IPS DF 6.9 (cell line): Measurements from ENCODE around the gene SUPT3H.
A peak's percentile ranks its signal among the peaks of the same experiment; 100 is the strongest.

Experiments used
- DNase-seq: peaks from one replicate; pipeline ENCODE4 v3.0.0-alpha.2; 2013; ENCODE audit warnings: low read depth, low spot score
- H3K27ac ChIP-seq: one replicate; pipeline ENCODE4 v1.5.1; 2013; ENCODE audit warnings: low read length, control low read depth
- H3K27me3 ChIP-seq: 2 replicates; pipeline ENCODE4 v1.6.1; 2013; ENCODE audit warnings: mild to moderate bottlenecking, low read length; ENCODE audit not compliant: control insufficient read depth, insufficient read depth
- H3K36me3 ChIP-seq: 2 replicates; pipeline ENCODE4 v1.6.1; 2013; ENCODE audit warnings: low read length; ENCODE audit not compliant: control insufficient read depth, insufficient read depth
- H3K4me1 ChIP-seq: 2 replicates; pipeline ENCODE4 v1.6.1; 2013; ENCODE audit warnings: low read length; ENCODE audit not compliant: control insufficient read depth, insufficient read depth
- H3K4me3 ChIP-seq: 2 replicates; pipeline ENCODE4 v1.5.1; 2013; ENCODE audit warnings: mild to moderate bottlenecking, low read length
- H3K9me3 ChIP-seq: 2 replicates; pipeline ENCODE4 v1.6.1; 2013; ENCODE audit warnings: low read length, inconsistent platforms; ENCODE audit not compliant: control insufficient read depth, insufficient read depth
- WGBS: extraction: QIAGEN DNeasy Blood & Tissue Kit; methylation state at CpG from one replicate; pipeline ENCODE4 v1.1.7; 2013; ENCODE audit warnings: mixed read lengths, missing lambda C conversion rate; ENCODE audit not compliant: insufficient read length, insufficient coverage; 5-methylcytosine and 5-hydroxymethylcytosine counted together

SUPT3H gene

GRCh38 chr6:45388328-45388727, 10.6 kb upstream of the SUPT3H start:
- Histone ChIP-seq H3K9me3 (no peaks in the 10 kb centered on the region), H3K36me3 (no peaks in the 10 kb centered on the region), H3K27ac (no peak overlapping the region), H3K4me1 (no peaks in the 10 kb centered on the region), H3K27me3 (no peaks in the 10 kb centered on the region), H3K4me3 (no peak overlapping the region)
- DNase-seq: no peak
- no CpG with 5 or more reads among the region's 3 CpGs for WGBS

GRCh38 chr6:45387236-45387635, 9.5 kb upstream of the SUPT3H start:
- H3K4me3 ChIP-seq: no peak overlapping the region
- DNase-seq: no peak
- no peaks in the 10 kb centered on the region for H3K9me3 ChIP-seq
- WGBS: no CpG with 5 or more reads among the region's 5 CpGs
- H3K27ac ChIP-seq: no peak overlapping the region
- H3K4me1 ChIP-seq: no peaks in the 10 kb centered on the region
- H3K36me3 ChIP-seq: no peaks in the 10 kb centered on the region
- H3K27me3 ChIP-seq: no peaks in the 10 kb centered on the region

- H3K9me3 ChIP-seq: no peaks in the 10 kb centered on the region
- WGBS: no CpG with 5 or more reads among the region's 3 CpGs
- no peak for DNase-seq
- H3K27me3 ChIP-seq: no peaks in the 10 kb centered on the region
- no peak overlapping the region for H3K4me3 ChIP-seq
- no peak overlapping the region for H3K27ac ChIP-seq
- no peaks in the 10 kb centered on the region for H3K36me3 ChIP-seq
- no peaks in the 10 kb centered on the region for H3K4me1 ChIP-seq
These were observed 8.8 kb upstream of the SUPT3H start for GRCh38 chr6:45386501-45386900.

GRCh38 chr6:45382391-45382790, 4.7 kb upstream of the SUPT3H start:
- no CpG with 5 or more reads among the region's 2 CpGs for WGBS
- H3K36me3 ChIP-seq: no peaks in the 10 kb centered on the region
- DNase-seq: no peak
- no peaks in the 10 kb centered on the region for H3K9me3 ChIP-seq
- H3K27me3 ChIP-seq: no peaks in the 10 kb centered on the region
- H3K4me1 ChIP-seq: no peaks in the 10 kb centered on the region
- H3K4me3 ChIP-seq: no peak overlapping the region
- no peak overlapping the region for H3K27ac ChIP-seq

GRCh38 chr6:45378334-45378926, 696 bp upstream of the SUPT3H start:
- no peak for DNase-seq
- Histone ChIP-seq H3K36me3 (no peaks in the 10 kb centered on the region), H3K27me3 (no peaks in the 10 kb centered on the region), H3K9me3 (no peaks in the 10 kb centered on the region), H3K27ac (no peak overlapping the region), H3K4me3 (peak overlapping the region; percentile 85; the same call in 1 of the 2 replicates), H3K4me1 (no peaks in the 10 kb centered on the region)
- WGBS: no CpG with 5 or more reads among the region's 21 CpGs

- H3K4me3 ChIP-seq: peak overlapping the region; percentile 85; the same call in 1 of the 2 replicates
- no peaks in the 10 kb centered on the region for H3K4me1 ChIP-seq
- DNase-seq: no peak
- no peaks in the 10 kb centered on the region for H3K36me3 ChIP-seq
- WGBS: no CpG with 5 or more reads among the region's 21 CpGs
- no peaks in the 10 kb centered on the region for H3K9me3 ChIP-seq
- no peaks in the 10 kb centered on the region for H3K27me3 ChIP-seq
- no peak overlapping the region for H3K27ac ChIP-seq
These were observed 636 bp downstream of the SUPT3H start for GRCh38 chr6:45377043-45377553.

- Histone ChIP-seq H3K4me3 (peak overlapping the region; percentile 85; the same call in 1 of the 2 replicates), H3K4me1 (no peaks in the 10 kb centered on the region), H3K9me3 (no peaks in the 10 kb centered on the region), H3K27me3 (no peaks in the 10 kb centered on the region), H3K36me3 (no peaks in the 10 kb centered on the region), H3K27ac (no peak overlapping the region)
- 100% methylated on average over 1 of the region's 11 CpGs for WGBS
- DNase-seq: no peak
These were observed 1.3 kb downstream of the SUPT3H start for GRCh38 chr6:45376310-45377042.

- no CpG with 5 or more reads among the region's 3 CpGs for WGBS
- no peak overlapping the region for H3K4me3 ChIP-seq
- no peaks in the 10 kb centered on the region for H3K36me3 ChIP-seq
- no peak overlapping the region for H3K27ac ChIP-seq
- H3K27me3 ChIP-seq: no peaks in the 10 kb centered on the region
- no peak for DNase-seq
- H3K4me1 ChIP-seq: no peaks in the 10 kb centered on the region
- no peaks in the 10 kb centered on the region for H3K9me3 ChIP-seq
These were observed 2.3 kb downstream of the SUPT3H start for GRCh38 chr6:45375449-45375848.

- no peak for DNase-seq
- Histone ChIP-seq H3K9me3 (no peaks in the 10 kb centered on the region), H3K4me3 (no peak overlapping the region), H3K4me1 (no peaks in the 10 kb centered on the region), H3K27ac (no peak overlapping the region), H3K36me3 (no peaks in the 10 kb centered on the region), H3K27me3 (no peaks in the 10 kb centered on the region)
- WGBS: no CpG with 5 or more reads among the region's 3 CpGs
These were observed 5.7 kb downstream of the SUPT3H start for GRCh38 chr6:45371924-45372573.

- WGBS: no CpG with 5 or more reads among the region's 1 CpG
- Histone ChIP-seq H3K4me3 (no peak overlapping the region), H3K36me3 (no peaks in the 10 kb centered on the region), H3K27ac (no peak overlapping the region), H3K9me3 (no peaks in the 10 kb centered on the region), H3K4me1 (no peaks in the 10 kb centered on the region), H3K27me3 (no peaks in the 10 kb centered on the region)
- no peak for DNase-seq
These were observed 7.9 kb downstream of the SUPT3H start for GRCh38 chr6:45369870-45370269.
